Common myeloid progenitor, CD34-positive (primary cell): Measurements from ENCODE around the gene CSRP1.

Experiments
- CTCF ChIA-PET: fragments of 350-600 bp; sonication (Branson Sonifier 250); formaldehyde crosslinking; loops from one replicate; lab custom pipeline; 2021; ENCODE audit warnings: antibody characterized with exemption; lab: Charles Lee
- POLR2A ChIA-PET: fragments of 350-600 bp; sonication (Branson Sonifier 250); formaldehyde crosslinking; loops from one replicate; lab custom pipeline; 2021; ENCODE audit warnings: antibody characterized with exemption; lab: Charles Lee
- DNase-seq, 3 donors: peaks; one replicate each; pipeline versions ENCODE4 v3.0.0 to v3.0.0-alpha.2; 2013
- H3K27ac ChIP-seq, 2 experiments: 1 replicate in 1 of 2; 2 replicates in 1 of 2; pipeline ENCODE4 v1.7.0; 2013; ENCODE audit warnings: inconsistent platforms in 2 of 2, low read length in 2 of 2, mild to moderate bottlenecking in 2 of 2, low read depth in 1 of 2, moderate library complexity in 1 of 2; ENCODE audit not compliant: severe bottlenecking in 2 of 2, insufficient read depth in 1 of 2, poor library complexity in 1 of 2
- H3K27me3 ChIP-seq, 5 experiments: replicated peaks in 2 of 5; 1 replicate in 3 of 5; 2 replicates in 2 of 5; pipeline versions ENCODE4 v1.6.1 to v1.7.0; 2013; ENCODE audit warnings: low read length in 4 of 5, mild to moderate bottlenecking in 2 of 5, moderate library complexity in 2 of 5, inconsistent platforms in 1 of 5; ENCODE audit not compliant: insufficient read depth in 5 of 5, control insufficient read depth in 4 of 5
- H3K36me3 ChIP-seq, 4 experiments: 1 replicate in 2 of 4; 2 replicates in 2 of 4; pipeline versions ENCODE4 v1.6.1 to v1.7.0; 2013; ENCODE audit warnings: low read length in 3 of 4, control low read depth in 1 of 4, mild to moderate bottlenecking in 1 of 4; ENCODE audit not compliant: control insufficient read depth in 4 of 4, insufficient read depth in 4 of 4
- H3K4me1 ChIP-seq, 4 experiments: 1 replicate in 3 of 4; 2 replicates in 1 of 4; pipeline versions ENCODE4 v1.6.1 to v1.7.1; 2013; ENCODE audit warnings: low read length in 3 of 4, mild to moderate bottlenecking in 3 of 4, control low read depth in 1 of 4, inconsistent platforms in 1 of 4, moderate library complexity in 1 of 4; ENCODE audit not compliant: control insufficient read depth in 4 of 4, insufficient read depth in 4 of 4; ENCODE audit errors: control extremely low read depth in 1 of 4
- H3K4me3 ChIP-seq, 7 experiments: 1 replicate in 4 of 7; 2 replicates in 3 of 7; pipeline versions ENCODE4 v1.5.1 to v1.7.0; 2013; ENCODE audit warnings: mild to moderate bottlenecking in 7 of 7, low read length in 6 of 7, moderate library complexity in 6 of 7, inconsistent platforms in 2 of 7, low read depth in 2 of 7, control low read depth in 1 of 7; ENCODE audit not compliant: insufficient read depth in 4 of 7, control insufficient read depth in 1 of 7; ENCODE audit errors: extremely low read depth in 1 of 7
- H3K9me3 ChIP-seq, 5 experiments: 1 replicate in 4 of 5; 2 replicates in 1 of 5; pipeline versions ENCODE4 v1.6.1 to v1.7.1; 2013; ENCODE audit warnings: low read length in 4 of 5, mild to moderate bottlenecking in 2 of 5, inconsistent platforms in 1 of 5, low read depth in 1 of 5, moderate library complexity in 1 of 5; ENCODE audit not compliant: control insufficient read depth in 4 of 5, insufficient read depth in 2 of 5; ENCODE audit errors: control extremely low read depth in 1 of 5
- WGBS: methylation state at CpG from one replicate; pipeline ENCODE4 v1.1.5; 2013; ENCODE audit not compliant: insufficient coverage; 5-methylcytosine and 5-hydroxymethylcytosine counted together

The CSRP1 gene

DNA sequence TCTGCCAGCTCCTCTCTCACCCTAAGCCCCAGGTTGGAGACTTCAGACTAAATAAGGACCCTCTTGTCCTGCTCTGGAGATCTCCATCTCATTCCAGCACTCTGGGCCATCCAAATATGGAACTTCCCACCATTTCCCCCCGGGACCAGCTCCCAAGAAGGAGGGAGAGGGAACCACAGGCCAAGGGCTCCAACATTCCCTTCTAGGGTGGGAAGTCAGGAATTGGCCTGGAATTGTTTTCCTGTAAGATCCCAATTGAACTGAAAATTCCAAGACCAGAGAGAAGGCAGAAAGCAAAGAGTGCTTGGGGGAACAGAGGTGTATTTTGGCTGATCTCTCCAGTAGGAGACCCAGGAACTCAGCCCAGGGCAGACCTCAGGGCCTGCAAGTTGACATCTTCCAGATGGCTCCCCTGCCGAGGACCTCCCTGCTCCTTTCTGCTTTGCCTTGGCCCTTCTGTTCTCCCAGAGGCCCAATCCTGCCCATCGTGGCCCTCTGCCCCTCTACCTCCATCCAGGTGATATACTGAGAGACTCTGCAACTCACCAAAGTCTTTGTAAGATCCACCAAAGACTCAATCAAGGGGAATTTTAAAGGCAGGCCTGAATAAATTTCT, 14.9 kb downstream of the CSRP1 start:
- no peaks in the 10 kb centered on the region for H3K27me3 ChIP-seq
- H3K4me3 ChIP-seq, result no peak overlapping the region
- CTCF ChIA-PET, result interaction anchor here (1.0 to 29.7 kb wide), 5 partner anchors 10 to 57 kb away, joined by 3 to 1059 read pairs (median 21); partner anchors contain the start of gene CSRP1
- peaks cover 9 to 28% (median 21%) of the 10 kb centered on the region in 4 experiments for H3K36me3 ChIP-seq
- peaks cover 12 to 61% (median 42%) of the 10 kb centered on the region in 4 experiments for H3K4me1 ChIP-seq
- H3K27ac ChIP-seq, result no peak overlapping the region
- POLR2A ChIA-PET, result no interaction called here
- WGBS, result 90% methylated on average over 2 of the region's 3 CpGs
- DNase-seq, result no peak
- no peaks in the 10 kb centered on the region for H3K9me3 ChIP-seq

DNA sequence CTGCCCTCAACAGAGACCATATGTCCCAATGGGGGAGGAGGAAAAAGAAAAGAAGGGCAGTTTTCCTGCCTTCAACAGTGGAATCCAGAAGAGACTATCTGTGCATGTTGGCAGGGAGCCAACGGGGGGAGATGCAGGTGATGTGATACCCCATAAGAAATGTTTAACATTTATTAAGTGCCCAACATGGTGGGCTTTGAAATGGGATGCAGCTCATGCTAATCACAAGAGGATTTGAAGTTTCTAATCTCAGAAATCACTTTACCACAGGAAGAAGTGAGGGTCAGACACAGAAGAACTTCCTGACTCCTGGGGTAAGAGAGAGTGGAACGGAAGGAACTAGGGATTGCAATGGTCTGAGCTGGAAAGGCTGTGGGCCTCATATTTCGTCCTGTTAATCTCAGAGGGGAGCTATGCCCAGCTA, 16.2 kb downstream of the CSRP1 start:
- DNase-seq, result no peak
- Histone ChIP-seq H3K27me3 (no peaks in the 10 kb centered on the region), H3K27ac (no peak overlapping the region), H3K36me3 (peaks cover 9 to 28% (median 19%) of the 10 kb centered on the region in 4 experiments), H3K4me3 (peak overlapping the region in 1 of 7 experiments; percentile 7), H3K4me1 (peaks cover 13 to 74% (median 52%) of the 10 kb centered on the region in 4 experiments), H3K9me3 (no peaks in the 10 kb centered on the region)
- WGBS, result 17% methylated on average over 2 of the region's 3 CpGs
- POLR2A ChIA-PET, result no interaction called here
- CTCF ChIA-PET, result interaction anchor here (1.3 to 29.7 kb wide), 4 partner anchors 9 to 303 kb away, joined by 3 to 1059 read pairs (median 187); partner anchors contain the start of gene CSRP1

DNA sequence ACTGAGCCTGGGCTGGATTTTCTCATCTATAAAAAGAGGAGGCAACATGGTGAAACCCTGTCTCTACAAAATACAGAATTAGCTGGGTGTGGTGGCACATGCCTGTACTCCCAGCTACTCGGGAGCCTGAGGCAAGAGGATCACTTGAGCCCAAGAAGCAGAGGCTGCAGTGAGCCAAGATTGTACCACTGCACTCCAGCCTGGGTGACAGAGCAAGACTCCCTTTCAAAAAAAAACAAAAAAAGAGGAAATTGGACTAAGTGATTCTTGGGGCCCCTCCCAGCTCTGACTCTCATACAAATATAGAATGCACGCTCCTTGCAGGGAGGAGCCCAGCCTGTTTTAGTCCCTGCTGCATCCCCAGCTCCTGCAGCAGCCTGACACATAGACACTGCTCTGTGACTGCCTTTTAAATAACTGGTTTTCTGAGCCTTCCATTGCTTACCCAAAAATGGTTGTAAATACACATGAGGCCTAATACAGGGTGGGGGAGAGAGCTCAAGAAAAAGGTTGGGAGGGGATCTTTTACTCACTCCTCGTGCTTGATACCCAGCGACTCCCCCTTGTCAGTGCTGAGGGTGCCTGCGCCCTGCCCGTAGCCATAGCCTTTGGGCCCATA, 17.2 kb downstream of the CSRP1 start:
- Histone ChIP-seq H3K4me3 (no peak overlapping the region), H3K36me3 (peaks cover 3 to 26% (median 14%) of the 10 kb centered on the region in 4 experiments), H3K27ac (no peak overlapping the region), H3K27me3 (no peaks in the 10 kb centered on the region), H3K4me1 (peaks cover 16 to 83% (median 60%) of the 10 kb centered on the region in 4 experiments), H3K9me3 (no peaks in the 10 kb centered on the region)
- peak in 2 of 3 donors; percentile 64 to 68 for DNase-seq
- CTCF ChIA-PET, result interaction anchor here (1.3 to 29.7 kb wide), 4 partner anchors 8 to 303 kb away, joined by 3 to 1059 read pairs (median 187); partner anchors contain the start of gene CSRP1
- POLR2A ChIA-PET, result interaction anchor here (0.9 kb wide), 1 partner anchor 17 kb away, joined by 4 read pairs; the partner anchor contains the start of gene CSRP1
- WGBS, result 69% methylated on average over 6 of the region's 6 CpGs

DNA sequence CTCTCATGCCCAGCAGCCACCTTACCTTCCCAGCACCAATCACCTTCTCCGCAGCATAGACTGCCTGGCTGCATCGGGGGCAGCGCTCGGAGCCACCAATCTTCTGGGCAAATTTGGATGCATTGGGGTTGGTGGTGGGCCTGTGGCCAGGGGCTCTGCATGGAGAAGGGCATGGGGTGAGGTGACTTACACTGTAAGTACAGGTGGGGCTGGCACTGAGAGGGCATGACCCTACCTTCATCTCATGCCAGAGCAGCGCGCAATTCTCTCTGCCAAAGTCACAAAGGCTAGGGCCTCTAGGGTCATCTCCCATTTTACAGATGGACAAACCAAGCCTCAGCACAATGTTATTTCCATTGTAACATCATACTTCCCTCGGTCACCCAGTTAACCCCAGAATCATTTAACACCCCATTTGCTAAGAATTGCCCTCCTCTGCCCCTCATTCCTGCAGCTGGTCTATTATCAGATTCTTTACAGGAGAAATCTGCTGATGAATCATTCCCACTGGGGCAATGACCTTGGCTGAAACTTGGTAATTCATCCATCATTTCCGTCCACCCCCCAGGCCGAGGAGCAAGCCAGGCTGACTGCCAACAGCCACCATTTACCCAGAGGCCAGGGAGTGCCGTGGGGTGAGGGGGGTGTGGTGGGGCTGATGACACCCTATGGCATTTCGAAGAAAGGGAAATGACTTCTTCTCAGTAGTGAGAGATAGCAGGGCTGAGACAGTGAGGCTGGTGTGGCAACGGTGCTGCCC, 17.9 kb downstream of the CSRP1 start:
- no peak overlapping the region for H3K27ac ChIP-seq
- WGBS, result 70% methylated on average over 5 of the region's 12 CpGs
- no peak overlapping the region for H3K4me3 ChIP-seq
- DNase-seq, result peak in 2 of 3 donors; percentile 38 to 52
- H3K4me1 ChIP-seq, result peaks cover 16 to 83% (median 56%) of the 10 kb centered on the region in 4 experiments
- ChIA-PET POLR2A (no interaction called here), CTCF (interaction anchor here (3.1 to 29.7 kb wide), 3 partner anchors 7 to 40 kb away, joined by 21 to 1059 read pairs (median 353); partner anchors contain the start of gene CSRP1)
- no peaks in the 10 kb centered on the region for H3K27me3 ChIP-seq
- peaks cover 3 to 32% (median 19%) of the 10 kb centered on the region in 4 experiments for H3K36me3 ChIP-seq
- H3K9me3 ChIP-seq, result no peaks in the 10 kb centered on the region

DNA sequence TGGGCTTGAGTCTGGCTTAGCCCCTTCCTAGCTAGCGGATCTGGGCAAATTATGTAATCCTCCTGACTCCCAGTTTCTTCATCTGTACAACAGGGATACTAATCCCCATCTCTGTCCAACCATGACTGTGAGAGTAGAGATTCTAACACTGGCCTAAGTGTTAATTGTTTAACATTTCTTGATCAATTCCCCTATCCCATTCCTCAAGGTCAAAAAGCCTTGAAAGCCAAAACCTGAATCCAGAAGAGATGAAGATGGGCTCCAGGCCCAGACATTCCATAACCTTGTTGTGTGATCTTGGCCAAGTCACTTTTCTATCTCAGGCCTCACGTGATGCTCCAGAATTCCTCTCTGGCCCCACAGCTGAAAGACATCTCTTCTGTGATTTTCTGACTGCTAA, 19.2 kb downstream of the CSRP1 start:
- POLR2A ChIA-PET, result interaction anchor here (2.0 kb wide), 1 partner anchor 19 kb away, joined by 11 read pairs; the partner anchor contains the start of gene CSRP1

DNA sequence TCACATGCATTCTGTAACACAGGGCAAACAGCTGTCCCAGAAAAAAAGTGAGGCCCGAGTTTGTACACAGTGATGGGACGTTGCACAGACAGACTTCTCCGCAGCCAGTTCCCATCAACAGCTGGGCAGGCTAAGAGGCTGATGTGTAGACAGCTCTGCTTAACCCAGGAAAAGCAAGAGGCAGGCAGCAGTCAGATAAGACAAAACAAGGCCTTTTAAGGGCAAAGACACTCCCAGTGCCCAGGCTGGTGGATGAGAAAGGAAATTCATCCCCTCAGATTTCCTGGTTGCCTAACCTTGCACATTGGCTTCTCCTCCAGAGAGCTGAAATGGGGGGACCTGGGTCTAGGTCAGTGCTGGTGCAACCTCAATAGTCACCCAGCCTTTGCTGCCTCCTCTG, 20.7 kb downstream of the CSRP1 start:
- peak; percentile 42 to 75 (median 62) for DNase-seq
- ChIA-PET CTCF (interaction anchor here (0.6 to 29.7 kb wide), 6 partner anchors 10 to 74 kb away, joined by 3 to 1059 read pairs (median 4); partner anchors contain the start of gene CSRP1), POLR2A (interaction anchor here (2.0 kb wide), 1 partner anchor 21 kb away, joined by 11 read pairs; the partner anchor contains the start of gene CSRP1)
- Histone ChIP-seq H3K27ac (peak overlapping the region in 1 of 2 experiments; percentile 39), H3K4me3 (peak overlapping the region in 2 of 7 experiments; percentile 9 to 35), H3K4me1 (peaks cover 13 to 84% (median 56%) of the 10 kb centered on the region in 4 experiments), H3K27me3 (no peaks in the 10 kb centered on the region), H3K9me3 (no peaks in the 10 kb centered on the region), H3K36me3 (peaks cover 0 to 28% (median 14%) of the 10 kb centered on the region in 4 experiments)
- WGBS, result 0% methylated on average over 3 of the region's 3 CpGs

More for the DNA sequence above, 19.2 kb downstream of the CSRP1 start:
- H3K36me3 ChIP-seq, result peaks cover 3 to 29% (median 15%) of the 10 kb centered on the region in 4 experiments
- no peak overlapping the region for H3K27ac ChIP-seq
- CTCF ChIA-PET, result interaction anchor here (0.6 to 29.7 kb wide), 6 partner anchors 21 to 308 kb away, joined by 3 to 1059 read pairs (median 3); partner anchors contain the start of gene CSRP1
- no peak for DNase-seq
- 95% methylated on average over 2 of the region's 2 CpGs for WGBS
- no peak overlapping the region for H3K4me3 ChIP-seq
- no peaks in the 10 kb centered on the region for H3K27me3 ChIP-seq
- H3K9me3 ChIP-seq, result no peaks in the 10 kb centered on the region
- peaks cover 13 to 76% (median 52%) of the 10 kb centered on the region in 4 experiments for H3K4me1 ChIP-seq
